GM21717 (cell line): Measurements from ENCODE around the gene IP6K1.
"Not testable (repeated sequence)": the region's sequence is repeated elsewhere in the genome, so short reads cannot be mapped to it uniquely, and the experiment has no call there.

Source experiments
- ATAC-seq: cut with Tn5 transposase; IDR thresholded peaks from one replicate; pipeline ENCODE4 v1.9.1; 2021; ENCODE audit warnings: mild to moderate bottlenecking, moderate library complexity; ENCODE audit not compliant: unreplicated experiment

Gene IP6K1

DNA sequence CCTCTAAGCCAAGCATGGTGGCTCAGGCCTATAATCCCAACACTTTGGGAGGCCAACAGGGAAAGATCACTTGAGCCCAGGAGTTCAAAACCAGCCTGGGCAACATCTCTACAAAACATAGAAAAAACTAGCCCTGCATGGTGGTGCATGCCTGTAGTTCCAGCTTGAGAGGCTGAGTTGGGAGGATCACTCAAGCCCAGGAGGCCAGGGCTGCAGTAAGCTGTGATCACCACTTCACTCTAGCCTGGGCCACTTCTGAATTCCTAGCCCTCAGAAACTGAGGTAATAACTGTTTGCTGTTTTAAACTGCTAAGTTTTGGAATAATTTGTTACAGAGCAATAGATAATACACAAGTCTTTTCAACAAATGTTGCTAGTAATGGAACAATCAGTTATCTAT, 16.4 kb downstream of the IP6K1 start:
- ATAC-seq: no peak

DNA sequence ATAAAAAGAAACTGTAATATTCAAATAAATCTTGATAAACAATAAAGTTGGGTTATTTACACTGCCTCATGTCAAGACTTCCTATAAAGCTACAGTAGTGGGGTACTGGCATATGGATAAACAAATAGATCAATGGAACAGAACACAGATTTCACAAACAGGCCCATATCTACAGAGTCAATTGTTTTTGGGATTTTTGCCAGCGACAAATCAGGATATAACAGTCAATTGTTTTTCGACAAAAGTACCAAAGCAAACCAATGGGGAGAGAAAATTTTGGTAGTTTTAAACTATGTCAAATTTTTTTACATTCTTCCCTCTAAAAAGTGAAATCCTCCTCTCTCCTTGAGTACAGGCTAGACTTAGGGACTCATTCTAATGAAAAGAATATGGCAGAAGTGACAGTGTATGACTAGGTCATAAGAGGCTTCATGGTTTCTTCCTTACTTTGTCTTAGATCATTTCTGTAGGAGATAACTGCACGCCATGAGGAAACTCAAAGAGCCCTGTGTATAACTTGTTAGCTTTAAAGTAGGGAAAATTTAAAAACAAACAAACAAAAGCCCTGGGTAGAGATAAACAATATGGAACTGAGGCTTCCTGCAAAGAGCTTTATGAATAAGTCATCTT, 16.9 kb downstream of the IP6K1 start:
- no peak for ATAC-seq

DNA sequence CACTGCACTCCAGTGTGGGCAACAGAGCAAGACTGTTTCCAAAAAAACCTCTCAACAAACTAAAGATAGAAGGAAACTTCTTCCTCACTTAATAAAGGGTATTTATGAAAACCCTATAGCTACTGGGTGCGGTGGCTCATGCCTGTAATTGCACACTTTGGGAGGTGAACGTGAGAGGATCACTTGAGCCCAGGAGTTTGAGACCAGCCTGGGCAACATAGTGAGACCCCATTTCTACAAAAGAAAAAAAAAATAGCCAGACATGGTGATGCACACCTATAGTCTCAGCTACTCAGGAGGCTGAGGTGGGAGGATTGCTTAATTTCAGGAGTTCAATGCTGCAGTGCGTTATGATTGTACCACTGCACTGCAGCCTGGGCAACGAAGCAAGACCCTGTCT, 22.4 kb downstream of the IP6K1 start:
- ATAC-seq: no peak

DNA sequence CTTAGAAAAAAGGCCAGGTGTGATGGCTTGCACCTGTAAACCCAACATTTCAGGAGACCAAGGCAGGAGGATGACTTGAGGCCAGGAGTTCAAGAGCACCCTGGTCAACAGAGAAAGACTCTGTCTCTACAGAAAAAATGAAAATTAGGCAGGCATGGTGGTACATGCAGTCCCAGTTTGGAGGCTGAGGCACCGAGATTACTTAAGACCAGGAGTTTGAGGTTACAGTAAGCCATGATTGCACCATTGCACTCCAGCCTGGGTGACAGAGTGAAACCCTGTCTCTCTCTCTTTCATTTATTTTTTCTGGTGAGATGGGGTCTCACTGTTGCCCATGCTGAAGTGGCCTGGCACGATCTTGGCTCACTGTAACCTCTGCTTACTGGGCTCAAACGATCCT, 24.7 kb downstream of the IP6K1 start:
- ATAC-seq: no peak

DNA sequence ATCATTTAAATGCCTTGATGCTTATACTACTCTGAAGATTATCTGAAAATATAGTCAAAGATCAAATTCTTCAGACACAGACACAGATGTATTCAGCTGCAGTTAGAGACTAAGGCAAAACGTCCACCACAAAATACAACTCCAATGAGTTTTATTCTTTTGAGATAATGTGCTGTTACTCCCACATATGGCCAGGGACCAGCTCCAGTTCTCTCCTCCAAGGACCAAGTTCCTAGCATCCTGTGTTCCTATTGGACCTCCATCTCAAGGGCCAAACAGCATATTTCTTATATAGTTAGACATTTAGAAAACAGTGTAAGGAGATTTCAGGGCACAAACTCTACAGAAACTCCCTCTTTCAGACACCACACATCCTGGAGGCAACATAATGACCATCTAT, 27.1 kb downstream of the IP6K1 start:
- ATAC-seq: no peak

DNA sequence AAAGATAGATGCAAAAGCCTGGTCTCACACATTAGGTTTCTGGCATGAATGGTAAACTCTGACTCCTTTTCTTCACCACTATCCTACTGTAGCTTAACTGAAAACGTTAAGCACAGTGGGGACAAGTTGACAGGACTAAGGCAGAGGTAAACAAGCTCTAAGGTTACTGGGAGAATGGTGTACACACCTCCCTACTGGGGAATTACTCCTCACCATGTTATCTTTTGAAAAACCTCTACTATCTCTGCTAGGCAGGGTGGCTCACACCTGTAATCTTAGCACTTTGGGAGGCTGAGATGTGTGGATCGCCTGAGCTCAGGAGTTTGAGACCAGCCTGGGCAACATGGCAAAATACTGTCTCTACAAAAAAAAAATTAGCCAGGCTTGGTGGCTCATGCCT, 29.1 kb downstream of the IP6K1 start:
- no peak for ATAC-seq

DNA sequence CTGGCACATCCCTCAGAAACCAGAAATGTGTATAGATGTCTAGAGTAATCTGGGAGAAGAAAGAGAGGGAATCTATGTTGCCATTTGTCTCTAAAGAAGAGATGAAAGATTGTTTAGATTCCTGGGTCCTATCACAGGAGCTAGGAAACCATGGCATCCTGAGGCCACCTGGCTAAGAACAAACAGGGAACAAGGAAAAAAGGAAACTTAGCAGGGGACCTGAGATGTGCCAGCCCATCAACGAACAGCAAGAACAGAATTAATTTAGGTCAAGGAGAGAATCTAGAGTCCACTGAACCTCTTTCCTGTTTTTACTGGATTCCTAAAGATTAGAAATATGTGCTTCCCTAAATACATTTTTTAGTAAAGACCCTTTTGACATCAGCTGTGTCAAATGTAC, 30.3 kb downstream of the IP6K1 start:
- no peak for ATAC-seq

DNA sequence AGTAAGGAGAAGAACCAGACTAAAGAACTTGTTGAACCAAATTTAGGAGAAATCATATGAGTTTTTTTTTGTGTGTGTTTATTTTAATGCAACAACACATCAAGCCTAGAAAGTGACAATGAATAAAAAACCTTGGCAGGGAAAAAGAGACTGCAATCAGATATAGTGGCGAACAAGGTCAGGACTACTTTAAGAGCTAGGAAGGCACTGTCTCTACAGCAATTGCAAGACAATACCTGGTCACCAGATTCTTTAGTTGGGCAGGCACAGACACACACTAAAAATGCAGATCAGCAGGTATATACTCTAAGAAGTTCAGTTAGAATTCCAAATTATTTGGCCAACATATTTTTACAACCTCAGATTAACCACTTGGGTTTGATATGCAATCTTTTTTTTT, 31.8 kb downstream of the IP6K1 start:
- ATAC-seq: no peak

DNA sequence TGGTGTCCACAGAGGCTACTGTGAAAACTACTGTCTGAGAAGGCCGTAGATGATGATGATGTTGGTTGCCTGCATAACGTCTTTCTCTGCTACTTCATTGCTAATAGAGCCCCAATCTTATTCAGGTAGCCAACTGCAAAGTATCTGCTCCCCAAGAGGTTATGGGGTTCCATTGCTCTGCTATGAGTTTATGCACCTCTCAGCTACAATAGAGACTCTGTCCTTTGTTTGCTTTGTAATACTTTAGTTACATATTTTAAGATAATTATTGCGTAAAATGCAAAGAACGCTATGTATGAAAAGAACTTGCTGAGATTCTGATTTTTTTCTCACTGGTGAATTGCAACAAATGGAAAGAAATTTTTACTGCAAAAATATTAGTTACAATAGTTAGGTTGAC, 34.8 kb downstream of the IP6K1 start:
- ATAC-seq: no peak

DNA sequence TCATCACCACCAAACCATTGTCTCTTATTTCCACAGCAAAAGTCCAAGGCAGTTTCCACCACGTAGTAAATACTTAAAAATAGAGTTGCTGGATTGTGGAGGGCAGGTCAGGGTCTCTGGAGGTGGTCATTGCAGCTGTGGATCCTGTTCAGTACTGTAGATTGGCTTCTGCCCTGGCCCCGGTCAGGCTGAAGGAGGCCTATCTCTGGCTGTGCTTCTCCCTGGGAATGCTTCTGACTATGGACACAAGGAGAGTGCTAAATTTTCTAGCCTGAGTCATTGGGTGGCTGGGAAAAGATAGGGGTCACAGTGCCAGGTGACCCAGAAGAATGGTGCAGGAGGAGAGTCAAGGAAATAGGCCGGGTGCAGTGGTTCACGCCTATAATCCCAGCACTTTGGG, 36.3 kb downstream of the IP6K1 start:
- no peak for ATAC-seq

DNA sequence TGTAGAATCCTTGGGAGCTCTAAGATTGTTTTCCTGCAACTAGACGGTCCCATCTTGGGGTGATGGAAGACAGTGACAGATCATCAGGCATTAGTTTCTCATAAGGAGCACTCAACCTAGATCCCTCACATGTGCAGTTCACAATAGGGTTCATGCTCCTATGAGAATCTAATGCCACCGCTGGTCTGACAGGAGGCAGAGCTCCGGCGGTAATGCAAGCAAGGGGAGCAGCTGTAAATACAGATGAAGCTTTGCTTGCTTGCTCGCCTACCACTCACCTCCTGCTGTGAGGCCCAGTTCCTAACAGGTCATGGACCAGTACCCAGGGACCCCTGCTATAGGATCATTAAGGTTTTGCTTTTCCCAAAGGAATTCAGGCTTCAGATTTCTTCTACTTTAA, 37.5 kb downstream of the IP6K1 start:
- not testable (repeated sequence) for ATAC-seq

DNA sequence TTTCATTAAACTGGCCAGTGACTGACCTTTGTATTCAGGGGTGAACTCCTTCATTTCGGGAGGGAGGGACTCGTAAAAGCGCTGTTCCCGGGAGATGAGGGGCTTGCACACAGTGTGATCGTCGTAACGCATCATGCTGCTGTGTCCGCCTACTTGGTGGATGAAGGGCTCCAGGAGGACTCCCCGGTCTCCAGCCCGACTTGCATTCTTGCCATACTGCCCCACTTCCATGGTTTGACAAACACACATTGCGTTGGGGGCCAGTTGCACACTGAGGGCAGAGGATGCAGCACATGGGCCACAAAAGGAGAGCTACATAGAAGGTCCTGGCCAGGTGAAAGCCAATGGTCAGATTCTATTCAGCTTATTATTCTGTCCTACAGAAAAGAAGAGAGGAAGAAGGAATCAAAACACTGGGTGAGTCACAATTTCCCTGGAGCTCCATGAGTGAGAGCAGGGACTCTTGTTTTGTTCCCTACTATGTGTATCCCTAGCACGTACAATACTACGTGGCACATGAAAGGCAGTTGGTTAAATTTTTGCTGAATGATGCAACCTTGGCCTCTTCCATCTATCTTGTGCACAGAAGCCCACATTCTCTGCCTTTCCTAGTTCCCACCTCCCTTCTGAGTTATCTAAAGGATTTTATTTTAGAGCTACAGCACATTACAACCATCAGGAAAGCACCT, 38.4 kb downstream of the IP6K1 start:
- no peak for ATAC-seq

DNA sequence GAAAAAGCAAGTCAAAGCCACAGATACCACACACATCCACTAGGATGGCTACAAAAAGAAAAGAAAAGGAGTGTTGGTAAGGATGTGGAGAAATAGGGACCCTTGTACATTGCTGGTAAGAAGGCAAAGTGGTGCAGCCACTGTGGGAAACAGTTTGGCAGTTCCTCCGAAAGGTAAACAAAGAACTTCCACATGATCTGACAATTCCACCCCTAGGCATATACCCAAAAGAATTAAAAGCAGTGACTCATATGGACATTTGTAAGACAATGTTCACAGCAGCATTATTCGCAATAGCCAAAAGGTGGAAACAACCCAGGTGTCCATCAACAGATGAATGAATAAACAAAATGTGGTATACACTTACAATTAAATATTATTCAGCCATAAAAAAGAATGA, 40.4 kb downstream of the IP6K1 start:
- no peak for ATAC-seq

DNA sequence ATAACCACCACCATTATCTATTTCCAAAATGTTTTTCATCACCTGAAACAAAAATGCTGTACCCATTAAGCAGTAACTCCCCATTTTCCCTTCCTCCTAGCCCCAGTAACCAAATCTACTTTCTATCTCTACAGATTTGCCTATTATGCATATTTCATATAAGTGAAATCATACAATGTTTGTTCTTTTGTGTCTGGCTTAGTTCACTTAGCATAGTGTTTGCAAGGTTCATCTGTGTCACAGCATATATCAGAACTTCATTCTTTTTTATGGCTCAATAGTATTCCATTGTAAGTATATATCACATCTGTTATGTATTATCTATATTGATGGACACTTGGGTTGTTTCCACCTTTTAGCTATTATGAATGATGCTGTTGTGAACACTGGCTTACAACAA, 45.9 kb downstream of the IP6K1 start:
- no peak for ATAC-seq

DNA sequence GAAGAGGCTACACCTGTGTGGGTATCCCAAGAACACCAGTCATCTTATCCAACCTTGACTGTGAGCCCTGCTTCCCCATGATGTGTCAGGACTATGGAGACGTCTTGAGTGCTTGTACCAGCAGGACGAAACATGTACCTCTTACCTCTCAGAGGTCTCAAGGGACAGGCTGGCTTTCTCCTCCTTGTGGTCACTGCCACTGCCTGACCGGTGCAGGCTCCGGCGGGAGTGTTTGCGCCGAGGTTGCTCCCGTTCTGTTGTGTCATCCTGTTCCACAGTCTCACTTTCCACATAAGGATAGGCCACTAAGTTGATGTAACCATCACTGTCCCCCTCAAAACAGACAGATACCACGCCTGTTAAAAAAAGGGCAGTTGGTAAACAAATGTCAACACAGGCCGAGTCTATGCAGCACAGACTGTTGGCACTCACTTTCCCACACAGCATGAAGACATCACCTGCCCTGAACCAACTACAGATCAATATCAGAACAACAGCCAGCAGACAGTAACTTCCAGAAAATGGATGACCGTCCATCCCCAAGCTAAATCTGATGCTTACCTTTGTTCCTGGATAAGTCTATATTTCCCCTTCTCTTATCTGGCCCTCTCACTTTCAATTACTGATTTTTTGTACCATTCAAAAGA, 48.2 kb downstream of the IP6K1 start:
- no peak for ATAC-seq

DNA sequence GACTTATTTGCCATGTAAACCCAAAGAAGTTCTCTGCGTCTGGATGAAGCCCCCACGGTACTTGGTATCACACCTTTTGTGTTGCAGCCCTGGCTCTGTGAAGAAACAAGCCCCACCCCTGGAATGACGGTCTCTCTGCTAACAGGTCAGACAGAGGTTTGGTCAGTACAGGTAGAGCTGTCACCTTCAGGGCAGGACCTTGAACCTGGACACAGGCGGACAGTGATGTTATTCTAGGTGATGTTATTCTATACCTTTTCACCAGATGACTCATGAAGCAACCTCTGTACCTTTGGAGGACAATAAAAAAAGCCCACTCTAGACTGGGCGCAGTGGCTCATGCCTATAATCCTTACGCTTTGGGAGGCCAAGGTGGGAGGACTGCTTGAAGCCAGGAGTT, 51.6 kb downstream of the IP6K1 start:
- no peak for ATAC-seq

DNA sequence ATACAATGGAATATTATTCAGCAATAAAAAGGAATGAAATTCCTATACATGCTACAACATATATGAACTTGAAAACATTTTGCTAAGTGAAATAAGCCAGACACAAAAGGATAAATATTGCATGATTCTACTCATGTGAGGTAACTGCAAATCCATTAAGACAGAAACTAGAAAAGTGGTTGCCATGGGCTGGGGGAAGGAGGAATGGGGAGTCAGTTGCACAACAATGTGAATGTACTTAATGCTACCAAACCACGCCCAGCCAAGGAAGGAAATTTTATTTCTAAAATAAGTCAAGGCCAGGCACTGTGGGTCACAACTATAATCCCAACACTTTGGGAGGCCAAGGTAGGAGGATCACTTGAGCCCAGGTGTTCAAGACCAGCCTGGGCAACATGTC, 52.8 kb downstream of the IP6K1 start:
- ATAC-seq: no peak

DNA sequence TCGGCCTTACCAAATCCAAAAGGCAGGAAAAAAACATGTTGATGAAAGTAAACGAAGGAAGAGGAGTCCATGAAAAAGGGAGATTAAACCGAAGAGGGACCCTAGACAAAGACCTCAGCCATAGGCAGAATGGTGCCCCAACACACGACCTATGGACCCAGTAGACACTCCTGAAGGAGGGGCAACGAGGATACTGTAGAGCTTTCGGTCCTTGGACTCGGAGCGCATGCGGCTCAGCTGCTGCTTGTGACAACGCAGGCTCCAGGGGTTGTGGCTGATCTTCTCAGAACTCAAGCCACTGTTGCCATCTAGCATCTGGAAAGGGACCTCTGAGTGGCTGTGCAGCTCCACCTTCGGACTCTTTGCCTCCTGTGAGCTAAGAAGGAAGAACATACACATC, 53.7 kb downstream of the IP6K1 start:
- no peak for ATAC-seq

DNA sequence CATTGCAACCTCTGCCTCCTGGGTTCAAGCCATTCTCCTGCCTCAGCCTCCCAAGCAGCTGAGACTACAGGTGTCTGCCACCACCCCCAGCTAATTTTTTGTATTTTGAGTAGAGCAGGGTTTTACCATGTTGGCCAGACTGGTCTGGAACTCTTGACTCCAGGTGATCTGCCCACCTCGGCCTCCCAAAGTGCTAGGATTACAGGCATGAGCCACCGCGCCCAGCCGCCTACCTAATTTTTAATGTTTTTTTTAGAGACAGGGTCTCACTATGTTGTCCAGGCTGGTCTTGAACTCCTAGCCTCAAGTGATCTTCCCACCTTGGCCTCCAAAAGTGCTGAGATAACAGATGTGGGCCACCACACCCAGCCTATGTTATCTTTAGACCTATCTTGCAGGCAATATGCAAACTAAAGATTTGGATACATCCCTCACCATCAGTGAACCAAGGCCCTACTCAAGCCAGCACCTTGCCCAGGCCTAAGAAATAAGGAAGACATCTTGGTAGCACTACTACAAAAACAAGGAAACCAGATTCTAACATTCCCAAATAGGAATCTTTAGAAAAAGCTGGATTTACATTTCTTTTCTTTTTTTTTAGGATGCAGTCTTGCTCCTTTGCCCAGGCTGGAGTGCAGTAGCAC, 56.3 kb downstream of the IP6K1 start:
- ATAC-seq: no peak

DNA sequence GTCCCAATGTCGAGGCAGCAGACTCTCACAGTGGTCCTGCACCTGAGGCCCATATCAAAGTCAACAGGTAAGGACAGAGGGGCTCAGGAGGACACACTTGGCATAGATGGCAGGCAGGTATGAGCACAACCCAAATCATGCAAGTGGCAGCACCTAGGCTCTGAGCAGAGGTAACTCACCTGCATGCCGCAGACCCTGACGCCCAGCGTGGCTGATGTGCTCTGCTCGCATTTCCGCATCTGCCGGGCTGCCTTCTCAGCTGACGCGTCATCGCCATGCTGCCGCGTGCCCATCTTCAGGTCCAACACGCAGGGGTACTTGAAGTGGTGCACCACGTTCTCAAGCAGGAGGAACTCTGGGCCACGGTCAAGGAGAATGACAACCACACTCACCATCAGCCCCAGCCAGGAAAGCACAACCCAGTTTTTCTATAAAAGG, 58.4 kb downstream of the IP6K1 start:
- ATAC-seq: no peak

DNA sequence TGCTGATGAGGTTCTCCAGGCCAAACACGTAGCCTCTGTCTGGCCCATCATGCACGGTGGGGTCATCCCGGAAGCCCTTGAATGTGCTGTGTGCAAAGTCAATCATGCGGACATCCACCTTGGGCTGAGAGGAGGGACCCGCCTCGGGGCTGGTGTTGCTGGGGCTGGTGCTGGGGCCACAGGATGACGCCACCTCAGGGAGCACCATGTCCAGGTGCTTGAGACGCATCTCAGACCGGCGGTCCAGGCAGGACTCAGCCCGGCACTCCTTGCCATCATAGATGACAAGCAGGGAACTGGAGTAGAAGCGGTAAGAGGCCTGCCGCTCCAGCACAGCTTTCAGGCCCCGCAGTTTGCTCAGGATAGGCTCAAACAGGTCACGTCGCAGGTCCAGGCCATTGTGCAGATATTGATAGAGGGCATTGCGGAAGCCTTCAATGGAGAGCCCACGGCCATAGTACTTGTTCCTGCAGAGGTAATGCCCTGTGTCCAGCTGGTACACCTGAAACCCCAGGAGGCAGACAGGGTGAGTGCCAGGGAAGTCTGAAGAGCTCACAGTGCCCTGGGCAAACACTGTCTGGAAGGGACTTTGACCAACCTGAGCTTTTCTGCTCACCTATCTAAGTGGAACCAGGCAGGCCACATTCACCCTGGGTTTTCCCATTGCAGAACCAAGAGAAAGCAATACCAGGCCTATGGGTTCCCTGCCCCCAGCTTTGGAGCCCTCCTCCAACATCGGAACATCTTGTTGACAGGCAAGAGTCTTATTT, 59.0 kb downstream of the IP6K1 start:
- no peak for ATAC-seq
